Left lung (tissue), 10 donors: ENCODE data around the gene MBP. TPM values are rescaled to one million over a fixed set of nuclear protein-coding genes. Genes with fewer than 3 reads are reported as not detected.

Experiments
- ATAC-seq: fragments of 200-7000 bp; cut with Tn5 transposase; one replicate; pipeline ENCODE4 v1.9.1; 2020; ENCODE audit warnings: moderate library complexity
- DNase-seq, 4 donors: peaks; one replicate each; pipeline ENCODE4 v3.0.0-alpha.2; 2013 to 2020
- H3K27ac ChIP-seq, 2 donors: fragments of 200-600 bp; sonication (generic) in 1 of 2; one replicate each; pipeline versions ENCODE4 v1.5.0 to v1.8.0; 2020 to 2021
- H3K27me3 ChIP-seq, 2 donors: fragments of 200-600 bp; sonication (generic) in 1 of 2; one replicate each; pipeline versions ENCODE4 v1.5.0 to v1.8.0; 2020 to 2021
- H3K36me3 ChIP-seq, 2 donors: fragments of 200-600 bp; sonication (generic) in 1 of 2; one replicate each; pipeline versions ENCODE4 v1.5.0 to v1.8.0; 2020 to 2021
- H3K4me1 ChIP-seq, 2 donors: fragments of 200-600 bp; one replicate each; pipeline ENCODE4 v1.8.0; 2021
- H3K4me3 ChIP-seq, 2 donors: fragments of 200-600 bp; sonication (generic) in 1 of 2; one replicate each; pipeline versions ENCODE4 v1.5.0 to v1.8.0; 2020 to 2021; ENCODE audit warnings: mild to moderate bottlenecking in 1 of 2
- H3K9me3 ChIP-seq, 2 donors: fragments of 200-600 bp; sonication (generic) in 1 of 2; one replicate each; pipeline versions ENCODE4 v1.5.0 to v1.8.0; 2020 to 2021
- intact Hi-C, 2 donors: fragments of 100-400 bp; cut with DNase I; formaldehyde crosslinking; loops; one replicate each; pipeline versions ENCODE4 v1.11.2 to v1.14.2; 2022
- polyA plus RNA-seq, 6 donors: library from polyadenylated mRNA; unstranded; fragments of 120-200 nt; gene quantifications; one replicate each; pipeline ENCODE4 v1.2.1, GENCODE V29; 2013; ENCODE audit not compliant: insufficient read length in 6 of 6
- total RNA-seq, 2 donors: library from RNA; stranded (reverse); fragmentation: NEBNext Ultra II Directional; extraction: Animal tissue kit (Norgen Biotek cat#: 25700); gene quantifications; one replicate each; pipeline ENCODE4 v1.2.1, GENCODE V29; 2021
- TF ChIP-seq, protein P1 (sequence below), 2 donors: fragments of 200-600 bp; sonication (generic) in 1 of 2; IDR thresholded peaks; one replicate each; pipeline versions ENCODE4 v1.5.0 to v1.8.0; 2021; ENCODE audit warnings: antibody characterized with exemption in 2 of 2
- donor health status: DM: no; HTN: yes; CAD: no.
- donor health status: DM: no; HTN: no; CAD: no.

Gene MBP
- total and polyA plus RNA-seq, 8 donors = 8.8 to 56.7 (median 10.8) TPM

- Histone ChIP-seq H3K9me3 (no peaks in the 10 kb centered on the region), H3K4me3 (no peak overlapping the region), H3K36me3 (no peaks in the 10 kb centered on the region), H3K27ac (no peak overlapping the region), H3K27me3 (no peaks in the 10 kb centered on the region), H3K4me1 (no peaks in the 10 kb centered on the region)
- DNase-seq = no peak
- TF ChIP-seq, protein P1, sequence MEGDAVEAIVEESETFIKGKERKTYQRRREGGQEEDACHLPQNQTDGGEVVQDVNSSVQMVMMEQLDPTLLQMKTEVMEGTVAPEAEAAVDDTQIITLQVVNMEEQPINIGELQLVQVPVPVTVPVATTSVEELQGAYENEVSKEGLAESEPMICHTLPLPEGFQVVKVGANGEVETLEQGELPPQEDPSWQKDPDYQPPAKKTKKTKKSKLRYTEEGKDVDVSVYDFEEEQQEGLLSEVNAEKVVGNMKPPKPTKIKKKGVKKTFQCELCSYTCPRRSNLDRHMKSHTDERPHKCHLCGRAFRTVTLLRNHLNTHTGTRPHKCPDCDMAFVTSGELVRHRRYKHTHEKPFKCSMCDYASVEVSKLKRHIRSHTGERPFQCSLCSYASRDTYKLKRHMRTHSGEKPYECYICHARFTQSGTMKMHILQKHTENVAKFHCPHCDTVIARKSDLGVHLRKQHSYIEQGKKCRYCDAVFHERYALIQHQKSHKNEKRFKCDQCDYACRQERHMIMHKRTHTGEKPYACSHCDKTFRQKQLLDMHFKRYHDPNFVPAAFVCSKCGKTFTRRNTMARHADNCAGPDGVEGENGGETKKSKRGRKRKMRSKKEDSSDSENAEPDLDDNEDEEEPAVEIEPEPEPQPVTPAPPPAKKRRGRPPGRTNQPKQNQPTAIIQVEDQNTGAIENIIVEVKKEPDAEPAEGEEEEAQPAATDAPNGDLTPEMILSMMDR (IDR thresholded peaks at IDR 0.05) = no peak
- intact Hi-C loops = no loop called here
- ATAC-seq = no peak
These were observed 40.9 kb upstream of the MBP start for GRCh38 chr18:77173275-77174030.

DNA sequence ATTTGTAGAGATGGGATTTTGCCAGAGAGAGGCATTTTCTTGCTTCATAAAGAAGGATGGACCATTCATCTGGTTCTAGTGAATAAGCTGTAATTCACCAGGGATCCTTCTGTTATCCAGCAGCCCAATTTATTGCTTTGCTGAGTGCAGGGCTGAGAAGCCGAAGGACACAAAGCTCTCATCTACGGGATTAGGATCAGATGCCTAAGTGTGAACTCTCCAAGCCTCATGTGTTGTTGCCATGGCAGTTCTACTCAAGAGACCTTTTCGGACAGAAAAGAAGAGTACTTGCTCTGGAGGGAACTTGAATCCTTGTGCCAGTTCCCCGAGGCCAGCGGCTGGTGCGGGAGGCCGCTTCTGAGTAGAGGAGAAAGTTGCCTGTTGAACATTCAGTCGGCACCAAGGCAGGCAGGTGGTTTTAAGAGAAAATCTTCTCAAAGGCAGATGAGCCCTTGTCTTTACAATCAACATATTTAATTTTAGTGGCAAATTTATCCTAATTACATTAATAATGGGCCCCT, 38.4 kb upstream of the MBP start:
- no peaks in the 10 kb centered on the region for H3K4me1 ChIP-seq
- no peak for ATAC-seq

GRCh38 chr18:77168811-77169311, 36.3 kb upstream of the MBP start:
- Histone ChIP-seq H3K27ac (no peak overlapping the region), H3K9me3 (no peaks in the 10 kb centered on the region), H3K4me3 (no peak overlapping the region), H3K27me3 (peaks cover 0 to 16% of the 10 kb centered on the region in 2 donors), H3K4me1 (no peaks in the 10 kb centered on the region), H3K36me3 (no peaks in the 10 kb centered on the region)
- intact Hi-C loops = no loop called here
- DNase-seq (no peak), ATAC-seq (no peak)
- TF ChIP-seq, protein P1 (IDR thresholded peaks at IDR 0.05) = no peak

More for the DNA sequence above, 38.4 kb upstream of the MBP start:
- Histone ChIP-seq H3K9me3 (no peaks in the 10 kb centered on the region), H3K27me3 (no peaks in the 10 kb centered on the region), H3K4me3 (no peak overlapping the region), H3K27ac (no peak overlapping the region), H3K36me3 (no peaks in the 10 kb centered on the region)
- TF ChIP-seq, protein P1 (IDR thresholded peaks at IDR 0.05) = no peak
- intact Hi-C loops = no loop called here
- no peak for DNase-seq

DNA sequence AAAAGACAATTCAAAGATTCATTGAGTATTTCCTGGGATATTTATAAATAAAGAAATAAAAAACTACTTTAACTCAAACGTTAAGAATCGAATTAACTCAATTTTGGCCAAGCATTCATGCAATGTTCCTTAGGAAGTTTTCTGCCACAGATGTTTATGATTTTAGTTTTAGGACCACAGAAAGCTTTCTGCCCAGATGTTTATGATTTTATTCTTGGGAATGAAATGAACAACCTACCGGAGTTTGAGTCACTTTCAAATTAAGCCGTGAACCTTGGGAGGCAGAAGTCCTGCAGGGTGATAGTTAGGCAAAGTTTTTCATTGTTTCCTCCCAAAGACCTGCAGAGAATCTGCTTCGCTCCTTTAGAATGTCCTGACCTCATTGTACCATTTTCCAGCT, 34.7 kb upstream of the MBP start:
- H3K27me3 ChIP-seq = peaks cover 0 to 21% of the 10 kb centered on the region in 2 donors
- intact Hi-C loops = no loop called here
- H3K36me3 ChIP-seq = no peaks in the 10 kb centered on the region
- H3K4me3 ChIP-seq = no peak overlapping the region
- H3K9me3 ChIP-seq = no peaks in the 10 kb centered on the region
- TF ChIP-seq, protein P1 (IDR thresholded peaks at IDR 0.05) = no peak
- H3K4me1 ChIP-seq = no peaks in the 10 kb centered on the region
- H3K27ac ChIP-seq = no peak overlapping the region
- DNase-seq (no peak), ATAC-seq (no peak)

GRCh38 chr18:77166523-77166922, 33.9 kb upstream of the MBP start:
- no peak overlapping the region for H3K4me3 ChIP-seq
- intact Hi-C loops = no loop called here
- H3K4me1 ChIP-seq = peaks cover 0 to 4% of the 10 kb centered on the region in 2 donors
- H3K27me3 ChIP-seq = peaks cover 0 to 21% of the 10 kb centered on the region in 2 donors
- DNase-seq (no peak), ATAC-seq (no peak)
- TF ChIP-seq, protein P1 (IDR thresholded peaks at IDR 0.05) = no peak
- no peak overlapping the region for H3K27ac ChIP-seq
- no peaks in the 10 kb centered on the region for H3K9me3 ChIP-seq
- H3K36me3 ChIP-seq = no peaks in the 10 kb centered on the region
